Stimulated activated CD8-positive, alpha-beta memory T cell treated with anti-CD3 and anti-CD28 coated beads, Interleukin-2, amount 100 ng/mL, for 1 hour (primary cell): Measurements from ENCODE around the gene CCDC152.

Experiments used
- DNase-seq, 2 donors: peaks; one replicate each; pipeline ENCODE4 v3.0.0-alpha.2; 2020; ENCODE audit warnings: low read depth in 2 of 2

The CCDC152 gene

DNA sequence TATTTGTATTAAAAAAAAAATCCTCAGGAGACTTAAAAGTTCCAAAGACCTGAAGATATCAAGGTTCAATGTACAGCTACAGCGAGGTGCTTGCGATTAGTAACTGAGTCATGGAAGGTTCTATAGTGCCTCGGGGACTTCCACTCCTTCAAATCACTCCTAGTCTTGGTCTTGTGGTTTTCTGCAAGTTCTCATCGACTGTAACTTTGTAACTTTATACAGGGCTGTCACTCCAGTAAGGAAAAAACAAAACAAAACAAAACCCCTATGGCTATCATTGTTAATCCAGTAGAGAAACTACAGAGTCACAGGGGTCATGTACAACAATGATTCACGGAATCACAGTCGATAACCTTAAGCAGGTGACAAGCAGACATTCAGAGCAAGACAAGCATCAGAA is 94.9 kb downstream of the CCDC152 start:
- DNase-seq = no peak
